Posterior cingulate gyrus (tissue), 11 donors: ENCODE measurements around the gene PCDH19.
A peak's percentile ranks its signal among the peaks of the same experiment; 100 is the strongest.

Source experiments
- DNase-seq, 10 donors: peaks; one replicate each; pipeline versions ENCODE4 v3.0.0 to v3.0.0-alpha.2; 2020 to 2021; ENCODE audit warnings: mixed read lengths in 3 of 10
- intact Hi-C: fragments of 100-400 bp; cut with DNase I; formaldehyde crosslinking; loops from one replicate; pipeline ENCODE4 v1.15.1; 2023

Gene PCDH19

DNA sequence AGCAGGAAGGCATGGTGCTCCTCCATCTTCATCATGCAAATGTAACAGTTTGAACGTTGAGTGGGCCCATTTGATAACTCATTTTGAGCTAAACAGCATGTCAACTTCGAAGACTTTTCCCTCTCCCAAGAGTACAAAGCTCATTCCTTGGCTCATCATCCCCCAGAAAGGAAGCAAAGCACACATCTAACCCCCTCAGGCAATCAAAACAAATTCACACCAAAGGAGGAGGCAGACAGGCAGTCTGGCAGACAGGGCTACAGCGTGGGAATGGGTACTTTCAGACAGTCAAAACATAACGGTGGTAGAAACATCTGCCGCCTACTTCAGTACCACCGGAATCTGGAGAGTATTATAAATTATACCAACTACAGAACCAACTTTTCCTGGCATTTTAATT is 81.7 kb downstream of the PCDH19 start:
- intact Hi-C loops, result no loop called here

DNA sequence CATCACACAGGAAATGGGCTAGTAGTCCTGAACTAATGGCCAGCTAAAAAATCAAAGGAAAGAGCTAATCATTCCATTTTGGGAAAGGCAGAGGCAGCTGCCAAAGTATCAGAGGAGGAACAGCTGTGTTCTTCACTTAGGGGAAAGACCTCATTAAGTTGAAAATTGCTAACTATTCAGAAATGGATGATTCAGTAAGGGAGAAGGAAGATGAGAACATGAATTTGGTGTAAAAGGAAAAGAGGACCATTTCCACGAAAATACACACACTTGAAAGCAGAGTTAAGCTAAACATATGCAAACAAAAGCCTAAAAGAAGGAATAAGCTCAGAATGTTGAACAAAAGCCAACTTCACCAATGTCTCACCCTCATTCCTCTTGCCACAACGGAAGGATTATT is 90.4 kb downstream of the PCDH19 start:
- DNase-seq, result no peak
- intact Hi-C loops, result no loop called here

More for the DNA sequence above, 81.7 kb downstream of the PCDH19 start:
- DNase-seq, result no peak

DNA sequence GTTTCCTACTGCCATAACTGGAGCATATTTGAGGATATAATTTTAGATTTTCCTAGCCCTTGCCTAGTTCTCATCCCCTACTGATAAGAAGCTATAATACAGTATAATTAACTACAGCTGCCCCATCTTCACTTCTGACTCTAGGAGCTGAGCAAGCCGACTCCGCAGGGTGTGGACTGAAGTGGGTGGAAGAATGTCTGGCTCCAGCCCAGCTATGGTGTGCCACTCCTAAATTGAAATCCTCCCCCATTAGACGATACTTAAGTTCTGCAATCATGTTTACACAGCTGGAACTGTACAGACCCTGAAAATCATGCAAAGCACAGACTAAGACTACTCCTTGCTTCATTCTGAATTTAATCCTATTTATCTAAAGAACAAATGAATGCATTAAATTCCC is 93.1 kb downstream of the PCDH19 start:
- DNase-seq, result peak in 1 of 10 donors; percentile 59
- intact Hi-C loops, result no loop called here

DNA sequence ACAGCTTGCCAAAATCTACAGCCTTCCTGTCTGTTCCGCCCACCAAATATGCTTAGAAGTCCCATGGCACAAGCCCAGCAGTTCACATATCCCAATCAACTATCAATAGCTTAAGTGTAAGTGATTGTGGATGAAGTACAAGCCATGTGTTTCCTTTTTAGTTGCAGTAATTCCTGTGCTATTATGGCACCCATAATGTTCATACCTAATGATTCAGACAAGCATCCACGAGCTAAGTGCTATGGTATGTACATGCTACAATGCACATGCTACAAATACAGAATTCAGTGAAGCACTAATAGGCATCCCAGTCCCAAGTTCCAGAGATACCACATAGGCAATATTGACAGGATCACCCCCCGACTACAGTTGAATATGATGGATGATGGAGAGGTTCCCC is 94.5 kb downstream of the PCDH19 start:
- intact Hi-C loops, result no loop called here
- DNase-seq, result no peak

DNA sequence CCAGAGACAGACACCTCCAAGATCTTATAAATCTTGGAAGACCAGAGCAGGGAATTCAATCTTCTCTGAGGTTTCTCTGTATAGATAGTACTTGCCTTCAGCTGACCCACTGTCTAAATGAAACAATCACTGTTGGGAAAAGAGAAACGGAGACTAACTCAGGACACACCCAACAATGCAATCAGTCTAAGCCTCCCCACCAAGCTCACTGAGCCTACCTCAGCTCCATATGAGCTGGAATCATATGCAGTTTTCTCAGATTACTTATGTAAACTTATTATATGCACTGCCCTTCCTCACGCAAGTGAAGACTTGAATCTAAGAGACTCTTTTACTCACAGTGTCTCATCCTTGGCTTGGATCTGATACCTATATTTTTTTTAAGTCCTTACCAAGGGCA is 110.5 kb downstream of the PCDH19 start:
- intact Hi-C loops, result no loop called here
- no peak for DNase-seq

DNA sequence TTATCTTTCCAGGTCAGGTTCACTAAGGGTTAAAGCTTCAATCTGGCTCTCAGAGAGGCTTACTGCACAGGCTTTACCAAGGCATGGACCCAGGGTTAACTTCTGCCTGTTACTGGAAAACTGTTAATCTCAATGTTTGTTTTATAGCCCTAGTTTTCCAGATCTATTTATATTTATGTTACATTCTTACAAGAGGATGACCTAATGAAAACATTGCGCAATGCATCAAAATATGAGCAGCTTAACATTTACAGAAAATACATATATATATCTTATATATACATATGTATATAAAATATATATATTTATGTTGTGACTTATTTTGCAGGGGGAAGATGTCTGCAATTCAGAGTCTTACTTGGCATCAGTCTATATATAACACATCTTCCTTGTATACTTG is 112.3 kb downstream of the PCDH19 start:
- intact Hi-C loops, result no loop called here
- DNase-seq, result no peak

DNA sequence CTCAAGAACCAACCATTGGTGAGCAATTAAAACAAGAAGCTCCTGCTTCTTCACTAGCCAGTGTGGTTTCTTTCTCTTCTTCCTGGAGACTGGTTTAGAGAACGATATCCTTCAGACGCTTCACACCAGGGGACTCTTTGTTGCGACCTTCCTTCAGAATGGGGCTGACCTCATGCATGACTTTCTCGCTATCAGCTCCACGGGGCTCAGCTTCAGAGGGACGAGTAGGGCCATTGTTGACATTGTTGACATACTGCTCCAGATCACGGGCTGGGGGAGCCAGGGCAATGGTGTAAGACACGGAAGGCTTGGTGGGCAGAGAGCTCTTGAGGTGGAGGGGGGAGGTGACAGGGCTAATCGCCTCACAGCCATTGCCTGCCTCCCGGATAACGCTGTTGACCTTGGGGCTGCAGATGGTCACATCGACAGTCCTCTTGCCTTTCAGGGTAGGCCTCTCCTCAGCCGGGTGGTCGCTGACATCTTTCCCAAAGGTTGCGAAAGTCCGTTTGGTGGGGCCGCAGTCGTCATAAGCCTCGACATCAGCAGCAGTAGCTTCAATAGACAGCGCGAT is 113.8 kb downstream of the PCDH19 start:
- intact Hi-C loops, result no loop called here
- peak in 2 of 10 donors; percentile 43 to 55 for DNase-seq

DNA sequence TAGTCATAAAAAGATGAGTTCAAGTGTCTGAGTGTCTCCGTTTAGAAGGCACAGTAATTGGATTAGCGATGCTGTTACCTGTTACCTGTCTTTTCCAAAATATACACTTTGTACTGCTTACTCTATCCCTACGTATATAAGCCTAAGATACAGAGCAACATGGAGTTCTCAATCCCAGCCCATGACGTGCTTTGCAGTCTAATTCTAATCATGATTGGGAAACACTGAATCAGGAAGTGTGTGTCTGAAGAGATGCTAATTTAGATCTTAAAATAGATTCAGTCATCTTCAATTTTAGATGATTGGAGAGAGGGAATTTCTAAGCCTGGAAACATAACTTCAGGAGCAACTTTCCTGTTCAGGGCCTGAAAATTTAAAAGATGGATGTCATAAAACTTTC is 115.1 kb downstream of the PCDH19 start:
- DNase-seq, result no peak

DNA sequence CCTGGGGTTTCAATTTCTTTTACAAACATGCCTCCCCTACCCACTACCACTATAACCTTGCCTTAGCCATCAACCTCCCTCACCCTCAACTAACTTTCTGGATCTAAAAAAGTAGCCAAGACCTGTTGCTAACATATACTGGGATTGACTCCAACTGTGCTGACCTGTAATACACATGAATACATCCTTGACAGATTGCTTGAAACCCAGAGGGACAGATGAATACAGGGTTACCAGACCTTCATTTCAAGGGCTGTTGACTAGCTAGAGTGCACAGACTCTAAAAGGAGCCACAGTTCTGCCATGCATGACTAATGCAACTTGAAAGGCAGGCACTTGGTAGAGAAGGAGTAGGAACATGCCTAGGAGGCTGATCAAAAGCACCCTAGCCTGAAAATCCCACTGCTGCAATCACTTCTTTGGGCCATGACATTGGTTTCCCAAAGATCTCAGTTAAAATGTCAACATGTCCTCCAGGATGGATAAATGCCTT is 121.0 kb downstream of the PCDH19 start:
- intact Hi-C loops, result no loop called here

More for the DNA sequence above, 115.1 kb downstream of the PCDH19 start:
- intact Hi-C loops, result no loop called here

DNA sequence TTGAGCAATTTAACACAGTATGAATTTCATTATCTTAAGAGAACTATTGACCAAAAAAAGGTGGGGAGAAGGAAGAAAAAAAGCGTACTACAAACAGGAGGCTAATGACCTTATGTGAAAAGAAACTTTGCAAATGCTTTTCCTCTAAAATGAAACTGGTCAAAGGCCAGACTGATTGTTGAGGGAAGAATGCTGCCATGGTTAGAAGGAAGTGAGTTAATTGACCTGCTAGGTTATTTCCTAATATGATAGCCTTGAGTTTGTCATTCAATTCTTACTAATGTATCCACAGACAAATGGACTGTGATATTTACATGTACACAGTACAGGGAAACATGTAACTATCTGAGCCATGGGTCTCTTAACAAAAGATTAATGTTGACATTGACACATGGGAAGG is 132.8 kb downstream of the PCDH19 start:
- intact Hi-C loops, result no loop called here

More for the DNA sequence above, 121.0 kb downstream of the PCDH19 start:
- no peak for DNase-seq

DNA sequence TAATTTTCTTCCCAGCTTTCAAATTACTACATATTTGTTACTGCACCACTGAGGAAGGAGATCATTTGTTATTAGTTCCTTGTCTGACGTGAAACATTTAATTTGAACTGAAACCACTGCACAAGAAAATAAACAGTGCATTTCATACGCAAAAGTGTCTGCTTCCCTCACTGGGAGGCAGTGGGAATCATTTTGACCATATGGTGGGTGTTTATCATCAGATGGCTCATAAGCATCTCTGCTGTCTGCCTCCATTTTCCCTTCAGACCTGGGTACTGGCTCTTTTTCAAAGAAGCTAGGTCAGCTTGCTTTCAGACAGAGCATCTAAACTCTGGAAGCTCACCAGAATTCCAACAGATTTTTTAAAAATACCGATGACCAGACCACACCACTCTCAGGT is 135.2 kb downstream of the PCDH19 start:
- intact Hi-C loops, result no loop called here
- DNase-seq, result no peak

More for the DNA sequence above, 132.8 kb downstream of the PCDH19 start:
- no peak for DNase-seq

DNA sequence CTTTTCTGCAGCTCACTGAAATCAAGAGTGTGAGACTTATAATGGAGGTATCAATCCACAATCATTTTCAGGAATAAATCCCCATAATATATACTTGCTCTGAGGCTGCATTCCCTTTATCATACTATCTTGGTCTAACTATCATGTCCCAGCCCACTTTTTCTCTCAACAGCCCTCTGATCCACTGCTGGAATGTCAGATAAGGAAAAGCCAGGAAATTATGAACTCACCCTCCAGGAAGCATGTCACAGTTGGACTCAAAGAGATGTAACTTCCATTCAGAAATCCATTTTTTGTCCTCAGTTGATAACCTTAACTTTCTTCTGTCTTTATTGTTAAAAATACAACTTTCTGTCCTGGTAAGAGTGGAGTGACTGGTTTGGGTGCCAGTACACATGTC is 144.9 kb downstream of the PCDH19 start:
- DNase-seq, result no peak
- intact Hi-C loops, result no loop called here

DNA sequence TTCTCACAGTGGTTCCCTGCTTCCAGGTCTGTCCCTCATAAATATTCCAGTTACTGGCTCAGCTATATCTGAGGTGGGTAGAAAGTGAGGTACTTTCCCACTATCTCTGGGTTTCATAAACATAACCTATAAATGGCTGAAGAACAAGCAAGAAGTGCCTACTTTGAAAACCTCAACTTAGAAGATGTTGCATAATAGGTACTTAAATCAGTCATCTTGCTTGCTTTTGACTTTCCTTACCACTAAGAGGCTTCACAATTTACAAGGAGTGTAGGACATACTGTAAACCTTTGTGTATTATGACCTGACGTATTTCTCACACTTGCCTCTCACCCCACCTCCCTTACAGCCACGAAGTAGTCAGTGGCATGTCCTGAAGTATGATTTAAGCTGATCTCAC is 145.9 kb downstream of the PCDH19 start:
- intact Hi-C loops, result no loop called here
- no peak for DNase-seq

DNA sequence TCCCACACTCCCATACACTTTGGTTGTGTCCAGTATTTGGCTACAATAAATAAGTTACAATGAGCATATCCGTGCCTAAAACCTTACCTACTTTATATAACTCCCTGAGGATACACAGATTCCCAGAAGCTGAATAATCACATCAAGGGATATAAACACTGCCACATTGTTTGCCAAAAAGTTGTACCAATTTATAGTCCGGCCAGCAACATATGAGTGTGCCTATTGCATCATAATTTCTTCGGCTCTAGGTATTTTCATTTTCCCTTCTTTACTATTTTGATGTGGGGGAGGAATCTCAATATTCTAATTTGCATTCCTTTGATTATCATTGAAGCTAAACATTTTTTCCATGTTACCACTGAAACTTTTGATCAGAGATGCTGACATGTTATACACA is 146.4 kb downstream of the PCDH19 start:
- intact Hi-C loops, result no loop called here
- no peak for DNase-seq

DNA sequence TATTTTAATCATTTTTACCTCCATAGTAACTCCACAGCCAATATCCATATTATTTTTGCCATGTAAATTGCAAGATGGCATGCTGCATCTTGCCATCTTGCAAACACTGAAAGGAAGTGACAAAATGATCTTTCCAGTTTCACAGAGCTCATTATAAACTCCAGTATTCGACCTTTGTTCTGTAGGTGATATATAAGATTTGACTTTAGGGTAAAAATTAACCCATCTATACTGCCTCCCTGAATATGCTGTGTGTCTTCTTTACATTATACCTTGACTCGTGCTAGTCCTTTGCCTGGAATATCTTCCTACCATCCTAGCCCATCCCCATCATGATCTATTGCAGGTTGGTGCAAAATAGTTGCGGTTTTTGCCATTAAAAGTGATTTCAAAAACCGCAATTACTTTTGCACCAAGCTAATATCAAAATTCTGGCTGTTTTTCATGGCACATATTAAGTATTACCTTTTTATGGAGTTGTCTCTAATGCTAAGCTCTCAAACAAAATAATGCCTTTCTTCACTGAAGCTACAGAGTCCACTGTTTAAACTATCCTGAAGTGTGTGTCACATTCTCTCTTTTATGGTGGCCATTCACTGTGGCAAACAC is 161.1 kb downstream of the PCDH19 start:
- intact Hi-C loops, result no loop called here
- no peak for DNase-seq

DNA sequence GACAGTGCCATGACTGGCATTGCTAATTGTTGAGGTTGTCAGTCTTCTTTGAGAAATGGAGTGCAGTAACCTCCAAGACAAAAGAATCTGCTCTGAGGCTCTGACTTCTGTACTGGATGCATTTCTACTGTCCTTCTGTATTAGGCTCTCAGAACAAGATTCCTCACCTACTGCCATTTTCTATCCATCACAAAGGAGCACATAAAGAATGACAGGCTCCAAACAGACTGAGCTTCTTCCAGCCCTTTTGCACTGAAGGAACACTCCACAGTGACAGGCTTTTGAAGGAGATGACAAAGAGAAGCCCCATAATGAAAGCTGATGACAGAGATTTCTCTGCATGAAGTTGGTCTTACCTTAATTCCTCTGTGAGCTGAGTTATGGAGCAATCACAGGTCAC is 162.2 kb downstream of the PCDH19 start:
- intact Hi-C loops, result no loop called here
- no peak for DNase-seq

DNA sequence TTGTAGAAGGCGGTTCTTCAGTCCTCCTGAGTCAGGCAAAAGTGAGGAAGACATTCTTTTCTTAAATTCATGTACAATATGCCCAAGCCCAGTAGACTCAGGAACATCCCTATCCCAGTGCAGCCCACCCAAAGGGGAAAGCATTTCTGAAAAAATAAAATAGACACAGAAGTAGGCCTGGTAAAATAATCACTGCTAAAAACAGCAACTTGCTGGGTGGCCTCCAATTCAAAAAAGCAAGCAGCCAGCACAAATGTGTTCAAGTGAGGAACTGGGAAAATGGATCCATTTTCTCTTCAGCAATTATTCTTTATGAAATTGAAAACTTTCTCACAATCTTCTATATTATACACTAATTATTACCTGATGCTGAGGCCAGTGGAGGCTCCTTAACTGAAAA is 165.4 kb downstream of the PCDH19 start:
- intact Hi-C loops, result no loop called here
- DNase-seq, result no peak
